GM23338 (cell line): ENCODE results near the gene ROCK2. TPM values are rescaled to one million over a fixed set of nuclear protein-coding genes. Genes with fewer than 3 reads are reported as not detected.

Experiments used
- ATAC-seq: fragments of 200-7000 bp; cut with Tn5 transposase; 3 replicates; pipeline ENCODE4 v1.9.1; 2020
- DNase-seq: peaks from one replicate; pipeline ENCODE4 v3.0.0-alpha.2; 2015; ENCODE audit warnings: low spot score
- H2AFZ ChIP-seq: fragments of 200-600 bp; sonication (generic); 2 replicates; pipeline ENCODE4 v1.8.0; 2016; ENCODE audit warnings: antibody characterized with exemption, mild to moderate bottlenecking, moderate library complexity
- H3F3A ChIP-seq: fragments of 200-600 bp; sonication (generic); replicated peaks from 2 replicates; pipeline ENCODE4 v1.8.0; 2017; ENCODE audit warnings: antibody characterized with exemption, mixed run types, low read depth
- H3K27ac ChIP-seq: fragments of 200-600 bp; sonication (generic); 2 replicates; pipeline ENCODE4 v1.6.1; 2016; ENCODE audit warnings: low read depth
- H3K27me3 ChIP-seq: fragments of 200-600 bp; sonication (generic); 2 replicates; pipeline ENCODE4 v1.8.0; 2016; ENCODE audit warnings: mild to moderate bottlenecking, mixed run types, moderate library complexity; ENCODE audit not compliant: insufficient read depth
- H3K36me3 ChIP-seq: fragments of 200-600 bp; sonication (generic); 2 replicates; pipeline ENCODE4 v1.8.0; 2016; ENCODE audit warnings: mild to moderate bottlenecking; ENCODE audit not compliant: insufficient read depth
- H3K4me1 ChIP-seq: fragments of 200-600 bp; sonication (generic); 2 replicates; pipeline ENCODE4 v1.8.0; 2016; ENCODE audit warnings: mild to moderate bottlenecking, moderate library complexity; ENCODE audit not compliant: insufficient read depth
- H3K4me2 ChIP-seq: fragments of 200-600 bp; sonication (generic); 2 replicates; pipeline ENCODE4 v1.7.1; 2017; ENCODE audit warnings: mixed run types
- H3K4me3 ChIP-seq: fragments of 200-600 bp; sonication (generic); 2 replicates; pipeline ENCODE4 v1.6.1; 2016; ENCODE audit warnings: mixed run types
- H3K79me2 ChIP-seq: fragments of 200-600 bp; sonication (generic); replicated peaks from 2 replicates; pipeline ENCODE4 v1.8.0; 2017; ENCODE audit warnings: mild to moderate bottlenecking; ENCODE audit not compliant: insufficient read depth
- H3K9me2 ChIP-seq: fragments of 200-600 bp; sonication (generic); 2 replicates; pipeline ENCODE4 v1.8.0; 2017; ENCODE audit not compliant: insufficient read depth
- H4K20me1 ChIP-seq: fragments of 200-600 bp; sonication (generic); replicated peaks from 2 replicates; pipeline ENCODE4 v1.8.0; 2017; ENCODE audit warnings: mild to moderate bottlenecking; ENCODE audit not compliant: insufficient read depth
- H3K27ac Mint-ChIP-seq: 2 replicates; pipeline ENCODE4 v1.8.0; 2020; ENCODE audit warnings: inconsistent platforms, mild to moderate bottlenecking, moderate library complexity, mixed read lengths
- H3K27me3 Mint-ChIP-seq: 3 replicates; pipeline ENCODE4 v1.8.0; 2022; ENCODE audit warnings: low read depth, mild to moderate bottlenecking, moderate library complexity, mixed read lengths, inconsistent platforms; ENCODE audit not compliant: insufficient read depth, poor library complexity
- H3K36me3 Mint-ChIP-seq: 3 replicates; pipeline ENCODE4 v1.8.0; 2021; ENCODE audit warnings: low read depth, mild to moderate bottlenecking, inconsistent platforms, moderate library complexity, mixed read lengths
- H3K4me1 Mint-ChIP-seq: 3 replicates; pipeline ENCODE4 v1.8.0; 2020; ENCODE audit warnings: mild to moderate bottlenecking, inconsistent platforms, mixed read lengths
- H3K4me3 Mint-ChIP-seq: 3 replicates; pipeline ENCODE4 v1.8.0; 2021; ENCODE audit warnings: moderate library complexity, mild to moderate bottlenecking, inconsistent platforms, mixed read lengths
- H3K9me3 Mint-ChIP-seq: 3 replicates; pipeline ENCODE4 v1.8.0; 2020; ENCODE audit warnings: moderate library complexity, mild to moderate bottlenecking, inconsistent platforms, mixed read lengths
- EZH2phosphoT487 ChIP-seq: fragments of 200-600 bp; sonication (generic); IDR thresholded peaks from one replicate; pipeline ENCODE4 v1.8.1; 2018; ENCODE audit warnings: antibody characterized with exemption; ENCODE audit not compliant: unreplicated experiment
- JUNB ChIP-seq: IDR thresholded peaks from one replicate; pipeline ENCODE4 v1.6.1; 2016; ENCODE audit warnings: antibody characterized with exemption; ENCODE audit not compliant: unreplicated experiment
- REST ChIP-seq: IDR thresholded peaks from one replicate; pipeline ENCODE4 v1.6.1; 2018; ENCODE audit warnings: antibody characterized with exemption; ENCODE audit not compliant: unreplicated experiment
- ZNF114 ChIP-seq: fragments of 250-450 bp; sonication (Bioruptor Pico); IDR thresholded peaks from 2 replicates; pipeline ENCODE4 v1.5.0; 2020; ENCODE audit warnings: mild to moderate bottlenecking, moderate library complexity
- ZNF331 ChIP-seq: fragments of 250-450 bp; sonication (Bioruptor Pico); IDR thresholded peaks from 2 replicates; pipeline ENCODE4 v1.5.0; 2020; ENCODE audit warnings: low read depth, mild to moderate bottlenecking, moderate library complexity
- ZNF462 ChIP-seq: fragments of 250-450 bp; sonication (Bioruptor Pico); IDR thresholded peaks from 2 replicates; pipeline ENCODE4 v1.5.0; 2020; ENCODE audit warnings: mild to moderate bottlenecking, moderate library complexity
- polyA plus RNA-seq: library from polyadenylated mRNA; unstranded; fragments of >200 nt; fragmentation: Nextera tagmentation; extraction: Ambion mirVana; gene quantifications from 2 replicates; pipeline ENCODE4 v1.2.1, GENCODE V29; 2016
- total RNA-seq: library from RNA; depleted of rRNA; stranded (reverse); fragments of >200 nt; shearing (Covaris generic); gene quantifications from 2 replicates; pipeline ENCODE4 v1.2.3, GENCODE V29; 2014

ROCK2 gene
- total and polyA plus RNA-seq, 2 experiments from 2014 or later, result 16.4 to 28.0 TPM

GRCh38 chr2:11208083-11208482 is 136.4 kb downstream of the ROCK2 start:
- Histone ChIP-seq H3K27ac (no peak overlapping the region), H3K9me2 (no peaks in the 10 kb centered on the region), H3K4me1 (no peaks in the 10 kb centered on the region), H3K4me3 (no peak overlapping the region), H3K36me3 (no peaks in the 10 kb centered on the region), H3K4me2 (no peak overlapping the region), H3F3A (no peaks in the 10 kb centered on the region), H2AFZ (no peak overlapping the region), H4K20me1 (no peaks in the 10 kb centered on the region), H3K79me2 (no peaks in the 10 kb centered on the region), H3K27me3 (no peaks in the 10 kb centered on the region)
- no peaks in the 10 kb centered on the region for H3K9me3 Mint-ChIP-seq
- H3K27me3 Mint-ChIP-seq, result no peaks in the 10 kb centered on the region
- no peaks in the 10 kb centered on the region for H3K4me1 Mint-ChIP-seq
- no peak overlapping the region for H3K4me3 Mint-ChIP-seq
- DNase-seq, result no peak
- TF ChIP-seq ZNF331 (no peak), ZNF462 (CRISPR knock-in tag) (no peak), ZNF114 (CRISPR knock-in tag) (no peak), JUNB (no peak), EZH2phosphoT487 (no peak), REST (no peak)
- H3K36me3 Mint-ChIP-seq, result peaks cover 11% of the 10 kb centered on the region
- ATAC-seq, result no peak
- no peak overlapping the region for H3K27ac Mint-ChIP-seq
